AG08395 (cell line): ENCODE results near the gene DAPK3.
"Not testable (repeated sequence)": the region's sequence is repeated elsewhere in the genome, so short reads cannot be mapped to it uniquely, and the experiment has no call there.

Source experiments
- DNase-seq: peaks from one replicate; pipeline ENCODE4 v3.0.0; 2012; ENCODE audit warnings: mixed read lengths, low spot score

Gene DAPK3

DNA sequence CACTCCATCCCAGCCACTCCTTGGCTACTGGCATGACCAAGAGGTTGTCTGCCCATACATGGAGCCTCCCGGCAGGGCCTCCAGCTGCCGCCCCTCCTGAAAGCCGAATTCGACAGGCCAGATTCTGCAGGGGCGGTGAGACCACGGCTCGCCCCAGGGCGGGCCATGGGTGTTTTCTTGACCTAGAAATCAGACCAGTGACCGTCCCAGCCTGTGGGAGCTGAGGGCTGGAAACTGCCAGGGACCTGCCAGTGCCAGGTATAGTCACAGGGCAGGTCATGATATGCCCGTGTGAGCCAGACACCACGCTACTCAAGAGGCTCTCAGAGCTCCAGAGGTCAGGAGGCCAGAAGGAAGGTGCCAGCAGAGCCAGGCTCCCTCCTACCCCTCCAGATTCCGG lies 16.8 kb downstream of the DAPK3 start:
- DNase-seq, result no peak

DNA sequence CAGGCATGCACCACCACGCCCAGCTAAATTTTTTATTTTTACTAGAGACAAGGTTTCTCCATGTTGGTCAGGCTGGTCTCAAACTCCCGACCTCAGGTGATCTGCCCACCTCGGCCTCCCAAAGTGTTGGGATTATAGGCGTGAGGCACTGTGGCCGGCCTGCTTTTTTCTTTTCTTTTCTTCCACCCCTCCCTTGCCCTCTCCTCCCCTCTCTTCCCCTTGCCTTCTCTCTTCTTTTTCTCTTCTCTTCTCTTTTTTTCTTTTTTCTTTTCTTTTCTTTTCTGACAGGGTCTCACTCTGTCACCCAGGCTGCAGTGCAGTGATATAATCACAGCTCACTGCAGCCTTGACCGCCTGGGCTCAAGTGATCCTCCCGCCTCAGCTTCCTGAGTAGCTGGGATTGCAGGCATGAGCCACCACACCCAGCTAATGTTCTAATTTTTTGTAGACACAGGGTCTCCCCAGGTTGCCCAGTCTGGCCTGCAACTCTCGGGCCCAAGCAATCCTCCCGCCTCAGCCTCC lies 18.1 kb downstream of the DAPK3 start:
- DNase-seq, result not testable (repeated sequence)

DNA sequence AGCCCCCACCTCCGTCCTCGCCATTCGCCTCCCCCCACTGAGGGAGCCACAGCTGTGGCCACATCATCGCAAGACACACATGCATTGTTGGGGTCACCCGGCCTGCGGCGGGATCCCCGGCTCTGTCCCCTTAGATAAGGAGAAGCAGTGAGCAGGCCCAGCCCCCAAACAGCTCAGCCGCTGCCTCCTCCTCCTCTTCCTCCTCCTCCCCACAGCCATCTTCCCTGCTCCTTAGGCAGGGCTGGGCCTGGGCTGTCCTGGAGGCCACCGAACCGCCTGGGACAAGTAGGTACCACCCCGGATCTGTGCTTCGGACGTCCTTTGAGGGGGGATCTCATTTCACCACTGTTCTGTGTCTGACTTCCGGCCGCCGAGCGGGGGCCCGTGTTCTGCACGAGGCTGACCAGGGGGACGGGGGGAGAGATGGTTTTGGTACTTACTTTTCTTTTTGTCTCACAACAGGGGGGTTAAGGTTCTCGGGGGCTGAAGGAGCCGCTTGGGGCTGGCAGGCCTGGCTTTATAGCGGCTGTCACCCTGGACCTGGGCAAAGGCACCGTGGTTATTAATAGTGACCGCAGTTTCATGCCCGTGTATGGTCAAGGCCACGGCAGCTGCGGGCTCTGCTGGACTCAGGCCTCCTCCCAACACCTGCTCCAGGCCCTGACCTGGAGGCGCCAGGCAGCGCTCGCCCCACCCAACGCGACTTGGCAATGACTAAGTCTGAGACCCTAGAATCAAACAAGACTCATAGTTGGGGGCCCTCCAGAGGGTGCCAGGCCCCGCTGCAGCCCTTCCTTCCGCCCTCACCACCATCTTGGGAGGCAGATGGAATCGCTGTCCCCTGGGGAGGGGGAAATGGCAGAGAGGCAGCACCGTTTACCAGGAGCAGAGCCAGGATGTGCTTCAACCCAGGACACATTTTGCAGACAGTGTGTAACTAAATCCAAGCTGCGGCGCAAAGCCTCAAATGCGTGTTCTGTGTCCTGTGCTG lies 19.7 kb downstream of the DAPK3 start:
- DNase-seq, result no peak

DNA sequence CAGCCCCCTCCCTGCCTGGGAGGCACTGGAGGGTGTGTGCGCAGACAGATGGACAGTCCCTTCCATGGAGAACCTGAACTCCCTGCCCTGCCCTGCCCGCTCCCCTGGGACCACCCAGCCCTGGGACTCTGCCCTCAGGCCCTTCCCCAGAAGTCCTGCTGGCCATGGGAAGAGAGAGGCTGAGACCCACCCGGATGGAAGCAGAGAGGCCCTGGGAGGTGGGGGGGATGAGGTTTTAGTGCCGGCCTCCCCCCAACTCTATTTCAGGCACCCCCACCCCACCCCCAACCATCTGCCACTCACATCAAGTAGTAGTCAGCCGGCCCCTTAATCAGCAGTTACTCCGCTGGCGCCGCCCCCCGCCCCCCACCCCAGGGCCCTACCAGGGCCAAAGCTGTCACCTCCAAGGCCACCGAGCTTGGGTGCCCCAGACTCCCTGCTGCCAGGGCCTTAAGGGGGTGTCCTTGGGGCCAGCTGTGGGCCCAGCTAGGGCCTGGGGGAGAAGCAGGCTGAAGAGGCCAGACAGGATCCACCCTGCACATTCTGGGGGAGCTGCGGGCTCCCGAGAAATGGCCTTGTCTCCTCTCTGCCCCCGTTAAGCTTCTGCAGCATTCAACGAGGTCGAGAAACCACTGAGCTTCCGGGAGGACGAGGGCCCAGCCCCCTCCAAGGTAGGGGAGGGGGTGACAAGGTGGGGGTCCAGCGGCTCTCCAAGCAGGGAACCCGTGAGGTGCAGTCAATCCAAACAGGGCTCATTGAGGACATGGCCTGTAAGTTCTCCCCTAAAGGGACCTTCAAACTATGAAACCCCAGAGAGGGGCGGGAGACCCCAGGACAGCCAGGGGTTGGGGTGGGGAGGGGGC lies 20.7 kb downstream of the DAPK3 start:
- DNase-seq, result no peak

DNA sequence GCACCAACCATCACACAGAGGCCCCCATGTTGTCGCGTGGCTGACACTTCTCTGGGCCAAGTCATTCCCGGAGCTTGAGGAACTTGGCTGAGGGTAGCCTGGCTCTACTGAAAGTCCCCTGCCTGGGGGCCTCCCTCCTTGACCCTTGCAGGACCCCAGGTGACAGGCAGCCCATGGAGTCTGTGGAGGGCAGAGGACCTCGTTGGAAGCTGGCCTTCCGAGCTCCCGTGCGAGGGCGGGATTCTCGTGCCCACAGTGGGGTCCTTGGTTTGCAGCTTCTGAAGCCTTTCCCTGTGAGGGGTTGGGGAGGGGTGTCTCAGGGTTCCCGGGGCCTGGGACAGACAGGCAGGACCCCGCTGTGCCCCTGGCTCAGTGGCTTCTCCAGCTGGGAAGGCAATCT lies 21.6 kb downstream of the DAPK3 start:
- DNase-seq, result no peak

DNA sequence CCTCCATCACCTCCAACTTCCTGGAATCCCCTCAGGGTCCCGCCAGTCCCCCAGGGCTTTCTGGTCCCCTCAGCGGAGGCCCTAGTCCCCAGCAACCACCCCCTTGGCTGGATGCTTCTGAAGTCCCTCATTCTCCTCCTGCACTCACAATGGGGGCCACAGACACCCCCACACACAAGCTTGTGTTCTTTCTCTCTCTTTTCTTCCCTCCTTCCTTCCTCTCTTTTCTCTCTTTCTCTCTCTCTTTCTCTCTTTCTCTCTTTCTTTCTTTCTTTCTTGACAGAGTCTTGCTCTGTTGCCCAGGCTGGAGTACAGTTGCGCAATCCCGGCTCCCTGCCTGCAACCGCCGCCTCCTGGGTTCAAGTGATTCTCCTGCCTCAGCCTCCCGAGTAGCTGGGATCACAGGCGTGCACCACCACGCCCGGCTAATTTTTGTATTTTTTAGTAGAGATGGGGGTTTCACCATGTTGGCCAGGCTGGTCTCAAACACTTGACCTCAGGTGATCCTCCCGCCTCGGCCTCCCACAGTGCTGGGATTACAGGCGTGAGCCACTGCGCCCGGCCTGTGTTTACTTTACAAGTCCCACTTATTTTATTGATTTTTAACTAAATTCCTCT lies 23.5 kb downstream of the DAPK3 start:
- DNase-seq, result not testable (repeated sequence)

DNA sequence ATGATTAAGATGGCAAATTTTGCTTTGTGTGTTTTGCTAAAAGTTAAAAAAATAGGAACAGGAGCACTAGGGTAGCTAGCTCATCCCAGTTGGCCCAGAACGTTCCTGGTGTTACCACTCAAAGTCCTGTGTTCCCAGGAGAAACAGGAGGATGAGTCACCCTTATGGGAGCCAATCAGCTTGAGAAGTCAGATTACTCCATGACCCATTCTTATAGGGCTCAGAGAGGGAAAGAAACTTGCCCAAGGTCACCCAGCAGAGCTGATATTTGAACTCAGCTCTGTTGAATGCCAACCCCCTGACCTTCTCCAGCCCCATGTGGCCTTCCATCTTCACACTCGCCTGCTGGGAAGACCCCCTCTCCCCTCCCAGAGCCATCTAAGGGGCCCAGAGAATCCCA lies 25.1 kb downstream of the DAPK3 start:
- DNase-seq, result peak; percentile 64

DNA sequence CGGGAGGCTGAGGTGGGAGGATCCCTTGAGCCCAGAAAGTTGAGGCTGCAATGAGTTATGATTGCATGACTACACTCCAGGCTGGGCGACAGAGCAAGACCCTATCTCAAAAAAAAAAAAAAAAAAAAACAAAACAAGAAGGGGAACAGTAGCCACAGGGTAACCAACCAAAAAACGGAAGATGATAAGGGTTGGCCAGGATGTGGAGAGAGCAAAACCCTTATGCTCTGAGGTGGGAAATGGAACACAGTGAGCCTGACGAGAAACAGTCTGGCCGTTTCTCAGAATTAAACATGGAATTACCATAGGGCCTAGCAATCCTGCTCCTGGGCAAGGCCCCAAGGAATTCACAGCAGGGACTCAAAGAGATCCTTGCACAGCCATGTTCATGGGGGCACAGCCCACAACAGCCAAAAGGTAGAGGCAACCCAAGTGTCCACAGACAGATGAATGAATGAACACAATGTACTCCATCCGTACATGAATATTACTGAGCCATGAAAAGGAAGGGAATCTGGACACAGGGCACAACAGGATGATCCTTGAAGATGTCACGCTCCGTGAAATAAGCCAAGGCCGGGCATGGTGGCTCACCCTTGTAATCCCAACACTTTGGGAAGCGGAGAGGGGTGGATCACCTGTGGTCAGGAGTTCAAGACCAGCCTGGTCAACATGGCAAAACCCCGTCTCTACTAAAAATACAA lies 26.7 kb downstream of the DAPK3 start:
- no peak for DNase-seq

DNA sequence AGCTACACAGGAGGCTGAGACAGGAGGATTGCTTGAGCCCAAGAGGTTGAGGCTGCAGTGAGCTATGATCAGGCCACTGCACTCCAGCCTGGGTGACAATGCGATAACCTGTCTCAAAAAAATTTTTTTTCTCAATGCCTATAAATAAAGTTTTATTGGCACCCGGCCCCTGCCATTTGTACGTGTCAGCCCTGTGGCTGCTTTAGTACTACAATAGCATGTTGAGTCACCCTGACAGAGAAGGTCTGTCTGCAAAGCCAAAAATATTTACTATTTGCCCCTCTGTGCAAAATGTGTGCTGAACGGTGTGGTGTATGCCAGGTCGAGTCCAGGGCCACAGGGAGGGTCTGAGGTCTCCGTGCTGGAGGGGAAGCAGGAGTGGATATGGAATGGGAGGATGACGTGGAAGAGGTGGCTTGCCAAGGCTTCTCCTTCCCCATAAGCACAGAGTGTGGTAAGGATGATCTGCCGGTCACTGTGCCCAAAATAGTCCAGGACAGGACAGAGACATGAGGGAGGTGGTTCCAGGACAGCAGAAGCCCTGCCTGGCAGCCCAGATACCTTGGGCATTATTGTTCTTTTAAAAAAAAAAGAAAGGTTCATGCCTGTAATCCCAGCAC lies 28.0 kb downstream of the DAPK3 start:
- no peak for DNase-seq

DNA sequence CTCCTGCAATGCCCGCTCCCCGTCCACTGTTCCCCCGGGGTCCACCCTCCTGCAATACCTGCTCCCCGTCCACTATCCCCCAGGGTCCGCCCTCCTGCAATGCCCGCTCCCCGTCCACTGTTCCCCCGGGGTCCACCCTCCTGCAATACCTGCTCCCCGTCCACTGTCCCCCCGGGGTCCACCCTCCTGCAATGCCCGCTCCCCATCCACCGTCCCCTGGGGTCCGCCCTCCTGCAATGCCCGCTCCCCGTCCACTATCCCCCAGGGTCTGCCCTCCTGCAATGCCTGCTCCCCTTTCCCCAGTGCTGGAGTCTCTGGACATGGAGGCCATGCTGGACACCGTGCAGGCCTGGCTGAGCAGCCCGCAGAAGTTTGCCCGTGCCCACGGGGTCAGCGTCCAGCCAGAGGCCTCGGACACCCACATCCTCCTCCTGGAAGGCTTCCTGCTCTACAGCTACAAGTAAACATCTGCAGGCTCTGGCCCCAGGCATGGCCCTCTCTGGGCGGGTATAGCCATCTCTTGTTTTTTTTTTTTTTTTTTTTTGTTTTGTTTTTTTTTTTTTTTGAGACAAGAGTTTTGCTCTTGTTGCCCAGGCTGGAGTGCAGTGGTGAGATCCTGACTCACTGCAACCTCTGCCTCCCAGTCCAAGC lies 32.5 kb downstream of the DAPK3 start:
- DNase-seq, result not testable (repeated sequence)

DNA sequence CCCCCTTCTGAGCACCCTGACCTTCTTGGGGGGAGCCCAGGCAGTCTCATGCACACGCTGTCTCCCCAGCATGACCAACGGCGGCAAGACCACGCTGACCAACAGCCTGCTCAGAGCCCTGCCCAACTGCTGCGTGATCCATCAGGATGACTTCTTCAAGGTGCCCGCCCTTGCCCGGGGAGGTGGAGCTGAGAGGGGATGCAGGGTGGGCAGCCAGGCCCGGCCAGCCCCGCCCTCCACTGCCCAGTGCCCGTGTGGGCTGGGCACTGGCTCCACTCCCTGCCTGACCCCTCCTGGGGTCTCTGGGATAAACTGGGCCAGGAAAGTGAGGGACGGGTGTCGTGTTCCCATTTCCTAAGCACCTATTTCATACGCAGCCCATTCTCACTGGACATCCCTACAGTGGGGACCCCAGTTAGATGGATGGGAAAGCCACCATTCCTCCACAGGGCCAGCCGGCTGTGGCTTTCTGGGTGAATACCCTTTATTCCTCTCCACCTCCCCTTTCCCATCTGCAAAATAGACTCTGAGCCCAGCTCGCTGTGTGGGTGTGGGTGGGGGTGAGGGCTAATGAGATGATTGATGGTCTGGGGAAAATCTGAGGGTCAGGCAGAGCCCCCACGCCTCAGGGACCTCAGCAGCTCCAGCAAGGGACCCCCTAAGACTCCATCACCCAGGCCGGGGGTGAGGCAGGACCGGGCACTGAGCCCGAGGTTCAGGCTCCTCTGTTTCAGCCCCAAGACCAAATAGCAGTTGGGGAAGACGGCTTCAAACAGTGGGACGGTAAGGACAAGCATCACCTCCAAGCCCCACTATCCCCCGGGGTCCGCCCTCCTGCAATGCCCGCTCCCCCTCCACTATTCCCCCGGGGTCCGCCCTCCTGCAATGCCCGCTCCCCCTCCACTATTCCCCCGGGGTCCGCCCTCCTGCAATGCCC lies 34.1 kb downstream of the DAPK3 start:
- no peak for DNase-seq

DNA sequence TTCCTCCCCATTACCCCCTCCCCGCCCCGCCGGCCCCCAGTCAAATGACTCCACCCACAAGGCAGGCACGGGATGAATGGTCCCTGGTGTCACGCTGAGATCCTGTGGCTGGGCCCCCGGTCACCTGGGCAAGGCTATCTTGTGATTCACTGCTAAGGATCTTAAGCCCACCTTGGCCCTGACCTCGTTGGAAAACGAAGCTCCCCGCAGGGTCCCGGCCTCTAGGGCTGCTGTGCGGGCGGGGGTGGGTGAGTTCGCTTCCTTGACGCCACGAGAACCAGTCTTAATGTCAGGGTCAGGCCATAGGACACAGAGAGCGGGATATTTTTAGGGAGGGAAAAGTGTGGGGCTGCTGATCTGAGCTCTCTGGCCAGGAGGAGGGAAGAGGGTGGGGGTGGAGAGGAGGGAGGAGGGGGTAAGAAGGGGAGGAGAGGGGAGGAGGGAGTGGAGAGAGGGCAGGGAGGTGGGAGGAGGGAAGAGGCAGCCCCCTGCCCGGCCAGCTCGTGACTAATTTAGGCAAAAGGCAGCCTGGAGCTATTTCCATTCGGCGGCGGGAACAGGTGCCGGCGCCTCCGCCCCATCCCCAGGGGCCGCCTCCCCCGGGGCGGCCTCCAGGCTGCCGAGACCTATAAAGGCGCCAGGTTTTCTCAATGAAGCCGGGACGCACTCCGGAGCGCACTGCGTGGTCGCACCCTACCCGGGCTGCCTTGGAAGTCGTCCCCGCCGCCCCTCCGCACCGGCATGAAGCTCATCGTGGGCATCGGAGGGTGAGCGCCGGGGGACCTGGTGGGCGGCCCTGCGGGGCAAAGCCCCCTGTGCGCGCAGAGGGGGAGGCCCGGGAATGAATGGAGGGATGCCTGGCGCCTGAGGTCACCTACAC lies 37.7 kb downstream of the DAPK3 start, which contains the start of gene NMRK2:
NMRK2 (plus strand) TSS at position 139 of the 880 bp plus-strand sequence; CDS start at position 742, 603 bp downstream.
- DNase-seq, result no peak

DNA sequence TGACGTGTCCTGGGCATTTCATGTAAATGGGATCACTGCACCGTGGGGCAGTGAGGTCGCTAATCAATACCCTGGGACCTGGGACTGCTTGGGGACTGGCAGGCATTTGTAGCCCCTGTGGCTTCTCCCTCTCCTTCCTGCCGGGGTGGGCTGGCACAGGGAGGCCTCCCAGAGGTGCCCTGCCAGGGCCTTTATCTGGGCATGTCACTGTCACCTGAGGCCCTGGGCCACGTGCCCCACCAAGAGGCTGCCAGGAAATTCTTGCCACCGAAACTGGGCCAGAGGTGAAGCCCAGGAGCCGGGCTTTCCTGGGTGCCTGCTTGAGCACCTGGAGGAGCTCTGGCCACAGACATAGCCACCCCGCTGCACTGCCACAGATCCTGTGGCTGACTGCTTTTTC lies 39.9 kb downstream of the DAPK3 start:
- no peak for DNase-seq

DNA sequence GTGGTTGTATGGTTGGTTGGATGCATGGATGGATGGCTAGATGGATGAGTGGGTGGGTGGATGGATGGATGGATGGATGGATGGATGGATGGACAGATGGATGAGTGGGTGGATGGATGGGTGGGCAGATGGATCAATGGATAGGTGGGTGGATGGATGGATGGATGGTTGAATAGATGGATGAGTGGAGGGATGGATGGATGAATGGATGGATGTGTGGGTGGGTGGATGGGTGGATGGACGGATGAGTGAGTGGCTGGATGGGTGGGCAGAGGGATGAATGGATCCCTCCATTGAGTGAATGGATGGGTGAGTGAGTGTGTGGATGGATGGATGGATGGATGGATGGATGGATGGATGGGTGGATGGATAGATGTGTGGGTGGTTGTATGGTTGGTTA lies 47.0 kb downstream of the DAPK3 start:
- DNase-seq, result no peak

DNA sequence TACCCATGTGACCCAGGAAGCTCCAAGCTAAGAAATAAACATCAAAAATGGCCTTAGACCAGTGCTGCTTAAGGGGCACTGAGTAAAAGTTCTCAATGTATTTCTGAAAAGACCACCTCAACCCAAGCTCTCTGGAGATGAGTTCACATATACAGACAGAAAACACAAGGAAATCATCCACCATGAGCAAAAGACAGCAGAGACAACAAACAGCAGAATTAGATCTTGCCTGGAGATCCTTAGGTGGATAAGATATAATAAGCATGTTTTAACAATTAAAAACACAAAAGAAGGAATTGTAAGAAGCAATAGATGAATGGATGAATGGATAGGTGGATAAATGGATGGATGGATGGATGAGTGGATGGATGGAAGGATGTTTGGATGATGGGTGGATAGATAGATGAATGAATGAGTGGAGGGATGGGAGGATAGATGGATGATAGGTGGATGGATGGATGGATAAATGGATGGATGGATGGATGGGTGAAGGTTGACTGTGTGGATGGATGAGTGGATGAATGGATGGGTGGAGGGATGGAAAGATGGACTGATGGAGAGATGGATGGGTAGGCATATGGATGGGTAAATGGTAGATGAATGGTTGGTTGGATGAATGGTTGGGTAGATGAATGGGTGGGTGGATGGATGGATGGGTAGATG lies 47.7 kb downstream of the DAPK3 start:
- DNase-seq, result no peak

DNA sequence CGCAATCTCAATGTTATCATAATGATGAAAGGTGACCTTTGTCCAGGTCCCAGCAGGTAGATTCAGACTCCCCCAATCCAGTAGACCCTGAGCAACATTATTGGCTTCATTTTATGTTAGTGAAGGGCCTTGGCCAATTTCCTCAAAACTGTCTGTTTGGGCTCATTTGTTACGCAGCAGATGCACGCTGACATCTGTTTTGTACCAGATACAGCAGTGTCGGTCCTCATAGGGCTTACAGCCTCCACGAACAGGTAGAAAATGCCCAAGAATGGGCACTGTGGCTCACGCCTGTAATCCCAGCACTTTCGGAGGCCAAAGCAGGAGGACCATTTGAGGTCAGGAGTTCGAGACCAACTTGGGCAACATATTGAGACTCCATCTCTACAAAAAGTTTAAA lies 51.1 kb downstream of the DAPK3 start:
- DNase-seq, result no peak

DNA sequence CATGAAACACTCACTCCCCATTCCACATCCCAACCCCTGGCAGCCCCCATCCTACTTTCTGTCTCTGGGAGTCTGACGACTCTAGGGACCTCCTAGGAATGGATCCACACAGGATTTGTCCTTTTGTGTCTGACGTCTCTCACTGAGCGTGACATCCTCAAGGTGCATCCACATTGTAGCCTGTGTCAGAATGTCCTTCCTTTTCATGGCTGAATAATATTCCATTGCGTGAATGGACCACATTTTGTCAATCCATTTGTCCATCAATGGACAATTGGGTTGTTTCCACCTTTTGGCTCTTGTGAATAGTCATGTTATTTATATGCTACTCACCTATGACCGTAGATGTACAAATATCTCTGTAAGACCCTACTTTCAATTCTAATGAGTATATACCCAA lies 54.9 kb downstream of the DAPK3 start:
- DNase-seq, result no peak

DNA sequence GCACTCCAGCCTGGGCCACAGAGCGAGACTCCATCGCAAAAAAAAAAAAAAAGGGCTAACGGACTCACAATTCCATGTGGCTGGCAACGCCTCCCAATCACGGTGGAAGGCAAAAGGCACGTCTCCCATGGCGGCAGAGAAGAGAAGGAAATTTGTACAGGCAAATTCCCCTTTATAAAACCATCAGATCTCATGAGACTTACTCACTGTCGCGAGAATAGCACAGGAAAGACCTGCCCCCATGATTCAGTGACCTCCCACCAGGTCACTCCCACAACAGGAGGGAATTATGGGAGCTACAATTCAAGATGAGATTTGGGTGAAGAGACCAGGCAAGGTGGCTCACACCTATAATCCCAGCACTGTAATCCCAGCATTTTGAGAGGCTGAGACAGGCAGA lies 56.7 kb downstream of the DAPK3 start:
- DNase-seq, result no peak
